Spleen (tissue), 7 donors: ENCODE results near the gene PDCD4.

Experiments
- CTCF ChIP-seq, 11 experiments: fragments of 200-600 bp in 7 of 11; fragments of 450-650 bp in 4 of 11; sonication (generic) in 4 of 11; IDR thresholded peaks in 8 of 11; conservative IDR thresholded peaks in 3 of 11; 1 replicate in 7 of 11; 2 replicates in 4 of 11; pipeline versions ENCODE4 v1.4.0 to v1.8.0; 2016 to 2021; ENCODE audit warnings: antibody characterized with exemption in 11 of 11, inconsistent platforms in 4 of 11, mild to moderate bottlenecking in 1 of 11
- POLR2A ChIP-seq, 3 donors: fragments of 450-650 bp; IDR thresholded peaks; one replicate each; pipeline ENCODE4 v1.5.1; 2017; ENCODE audit warnings: antibody characterized with exemption in 3 of 3, mild to moderate bottlenecking in 1 of 3
- POLR2AphosphoS5 ChIP-seq, 3 donors: sonication (generic); formaldehyde crosslinking; IDR thresholded peaks; one replicate each; pipeline ENCODE4 v1.5.1; 2017; ENCODE audit warnings: antibody characterized with exemption in 3 of 3
- donor health status: DM: no; HTN: no; CAD: no; lungs with moderate emphysema.
- donor health status: DM: no; HTN: no; CAD: no.
- donor health status: DM: no; HTN: no; CAD: no.

GRCh38 chr10:110850099-110850498 lies 21.6 kb upstream of the PDCD4 start:
- TF ChIP-seq POLR2AphosphoS5 (IDR thresholded peaks at IDR 0.05) (peak in 1 of 3 donors; percentile 34), CTCF (IDR thresholded peaks at IDR 0.05 in 8 of 11, conservative IDR thresholded peaks at IDR 0.05 in 3 of 11) (no peak), POLR2A (IDR thresholded peaks at IDR 0.05) (no peak)
